NCI-H1105 treated with DMSO at 0.1 percent for 48 hours (cell line): Measurements from ENCODE around the gene GAMT.

Source experiments
- DNase-seq: peaks from one replicate; lab custom pipeline; 2025; lab: John Stamatoyannopoulos, UW

GAMT gene

GRCh38 chr19:1384085-1384462 lies 17.3 kb downstream of the GAMT start:
- no peak for DNase-seq

DNA sequence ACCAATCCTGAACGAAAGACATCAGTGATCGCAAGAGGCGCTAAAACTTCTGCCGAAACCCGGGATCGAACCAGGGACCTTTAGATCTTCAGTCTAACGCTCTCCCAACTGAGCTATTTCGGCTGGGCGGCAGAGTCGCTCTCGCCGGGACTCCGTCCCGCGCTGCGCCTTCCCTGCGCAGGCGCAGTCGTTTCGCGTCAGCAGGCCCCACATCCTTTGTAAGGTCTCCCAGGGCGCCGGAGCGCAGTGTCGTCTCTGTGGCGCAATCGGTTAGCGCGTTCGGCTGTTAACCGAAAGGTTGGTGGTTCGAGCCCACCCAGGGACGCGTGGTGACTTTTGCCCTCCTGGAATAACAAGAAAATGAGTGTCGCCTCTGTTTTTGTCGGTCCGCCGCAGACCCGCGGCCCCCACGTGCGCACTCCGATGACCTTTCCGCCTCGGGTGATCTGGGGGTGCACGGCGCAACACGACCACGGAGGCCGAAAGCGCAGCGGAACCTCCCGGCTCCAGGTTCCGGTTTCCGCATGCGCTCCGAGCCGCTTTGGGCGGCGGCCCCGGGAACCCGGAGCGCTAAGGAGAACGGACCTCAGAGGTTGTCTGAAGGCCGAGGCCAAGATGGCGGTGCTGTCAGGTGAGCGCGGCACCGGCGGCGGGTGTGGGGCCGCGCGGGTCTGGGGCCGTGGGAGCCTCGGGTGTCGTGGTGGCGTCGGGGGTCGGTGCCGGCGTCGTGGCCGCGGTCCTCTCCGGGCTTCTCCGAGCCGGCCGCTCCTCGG lies 17.8 kb downstream of the GAMT start, which contains the start of gene NDUFS7:
NDUFS7 (plus strand) TSS at position 596 of the 773 bp plus-strand sequence; CDS start at position 616, 20 bp downstream.
- DNase-seq, result peak; percentile 81

- no peak for DNase-seq
These were observed 18.4 kb downstream of the GAMT start for GRCh38 chr19:1383017-1383311.

DNA sequence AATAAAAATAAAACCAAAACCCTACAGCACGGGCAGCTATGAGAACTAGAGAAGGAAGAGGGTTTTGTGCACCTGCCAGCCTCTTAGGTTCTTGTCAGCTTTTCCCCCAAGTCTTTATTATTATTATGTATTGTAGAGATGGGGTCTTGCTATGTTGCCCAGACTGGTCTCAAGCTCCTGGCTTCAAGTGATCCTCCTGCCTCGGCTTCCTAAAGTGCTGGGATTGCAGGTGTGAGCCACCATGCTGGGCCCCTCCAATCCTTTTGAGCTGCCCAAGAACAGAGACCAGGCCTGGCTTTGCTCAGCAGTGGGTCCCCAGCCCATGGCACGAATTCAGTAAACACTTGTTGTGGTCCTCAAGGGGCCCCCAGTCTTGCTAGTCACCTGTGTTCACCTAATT lies 19.1 kb downstream of the GAMT start:
- no peak for DNase-seq

DNA sequence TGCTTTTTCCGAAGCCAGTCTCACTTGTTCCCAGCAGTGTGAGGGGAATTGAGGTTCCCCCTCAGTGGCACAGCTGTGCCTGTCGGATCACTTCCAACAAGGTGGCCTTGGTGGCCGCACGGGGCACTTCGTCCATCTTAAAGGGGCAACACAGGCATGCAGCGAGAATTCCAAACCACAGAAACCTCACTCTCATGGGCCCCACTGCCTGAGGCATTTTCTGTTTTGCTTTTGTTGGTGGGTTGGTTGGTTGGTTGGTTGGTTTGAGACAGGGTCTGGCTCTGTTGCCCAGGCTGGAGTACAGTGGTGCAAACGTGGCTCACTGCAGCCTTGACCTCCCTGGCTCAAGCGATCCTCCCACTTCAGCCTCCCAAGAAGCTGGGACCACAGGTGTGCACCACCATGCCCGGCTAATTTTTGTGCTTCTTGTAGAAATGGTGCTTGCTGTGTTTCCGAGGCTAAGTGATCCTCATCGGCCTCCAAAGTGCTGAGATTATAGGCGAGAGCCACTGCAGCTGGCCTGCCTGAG lies 21.3 kb downstream of the GAMT start:
- no peak for DNase-seq

DNA sequence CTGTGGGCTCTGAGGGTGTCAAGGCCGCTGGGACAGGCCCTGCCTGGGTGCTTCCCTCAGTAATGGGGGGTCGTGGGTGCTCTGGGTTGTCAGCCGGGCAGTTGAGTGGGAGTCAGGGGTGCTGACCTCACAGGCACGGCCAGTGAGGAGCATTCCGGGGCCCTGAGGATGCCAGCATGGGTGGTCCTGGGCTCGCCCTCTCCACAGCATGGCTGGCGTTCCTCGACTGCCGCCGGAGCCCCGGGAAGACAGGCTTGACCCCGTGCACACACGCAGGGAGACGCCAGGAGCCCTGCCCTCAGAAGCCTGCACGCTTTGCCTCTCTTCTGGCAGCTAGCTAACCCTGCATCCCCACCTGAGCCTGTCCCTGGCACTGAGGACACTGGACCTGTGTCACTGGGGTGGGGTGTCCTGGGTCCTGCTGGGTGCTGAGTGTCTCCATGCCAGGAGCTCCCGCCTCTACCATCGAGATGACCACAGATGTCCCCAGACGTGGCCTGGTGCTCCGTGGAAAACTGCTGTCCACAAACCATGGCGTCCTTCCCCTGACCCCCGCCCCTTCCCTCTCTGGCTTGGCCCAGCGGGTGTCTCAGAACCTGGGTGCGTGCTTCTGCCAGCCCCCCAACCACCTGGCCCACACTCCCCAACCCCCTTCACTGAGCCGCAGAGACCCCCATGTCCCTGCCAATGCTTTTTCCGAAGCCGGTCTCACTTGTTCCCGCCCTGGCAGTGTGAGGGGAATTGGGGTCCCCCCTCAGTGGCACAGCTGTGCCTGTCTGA lies 22.0 kb downstream of the GAMT start:
- no peak for DNase-seq

- no peak for DNase-seq
These were observed 23.2 kb downstream of the GAMT start for GRCh38 chr19:1377965-1378785.

GRCh38 chr19:1377176-1377964 lies 24.0 kb downstream of the GAMT start:
- DNase-seq, result no peak

DNA sequence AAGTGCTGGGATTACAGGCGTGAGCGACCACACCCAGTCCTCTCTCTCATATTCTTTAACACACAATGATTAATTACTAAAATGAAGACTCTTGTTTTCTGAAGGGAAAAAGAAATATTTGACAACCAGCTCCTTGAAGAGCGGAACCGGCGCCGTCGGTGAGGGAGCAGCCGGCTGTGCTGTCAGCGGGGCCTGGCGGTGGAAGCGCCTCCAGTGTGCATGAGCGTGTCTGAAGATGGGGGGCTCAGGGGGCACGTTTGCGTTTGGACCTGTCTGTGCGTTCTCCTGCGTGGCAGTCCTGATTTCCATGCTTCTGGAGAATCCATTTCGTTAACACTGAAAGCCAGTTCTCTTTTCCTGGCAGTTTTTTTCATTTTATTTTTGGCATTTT lies 24.9 kb downstream of the GAMT start:
- no peak for DNase-seq

GRCh38 chr19:1374250-1374577 lies 27.1 kb downstream of the GAMT start:
- no peak for DNase-seq

DNA sequence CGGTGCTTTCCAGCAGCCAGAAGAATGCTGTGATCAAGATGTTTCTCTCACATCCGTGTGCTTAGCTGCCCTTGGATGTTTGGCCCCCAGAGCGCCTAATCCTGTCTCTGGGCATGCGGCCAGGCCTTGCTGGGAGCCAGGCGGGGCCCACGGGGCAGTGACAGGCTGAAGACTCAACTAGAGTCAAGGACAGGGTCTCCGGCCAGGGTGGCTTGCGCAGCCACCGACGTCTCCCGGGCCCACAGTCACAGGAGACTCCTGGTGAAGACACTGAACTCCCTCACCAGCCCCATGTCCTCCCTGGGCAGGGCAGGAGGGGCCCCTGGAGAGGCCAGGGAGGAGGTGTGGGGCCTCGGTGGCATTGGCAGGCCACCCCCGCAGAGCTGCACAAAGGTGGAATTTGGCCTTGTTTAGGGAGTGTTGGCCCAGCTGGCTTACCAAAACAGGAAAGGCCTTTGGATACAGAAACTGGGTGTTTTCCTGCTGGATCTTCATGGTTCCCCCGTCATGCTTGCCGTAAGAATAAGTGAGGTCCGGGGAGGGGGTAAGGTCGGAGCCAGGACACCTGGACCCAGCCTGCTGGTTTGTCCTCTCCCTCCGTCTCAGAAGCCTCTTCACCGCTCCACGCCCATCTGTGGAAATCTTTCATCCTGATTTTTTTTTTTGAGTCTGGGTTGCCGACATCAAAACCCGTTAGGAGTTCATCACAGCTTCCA lies 27.6 kb downstream of the GAMT start:
- DNase-seq, result no peak

GRCh38 chr19:1373042-1373533 lies 28.3 kb downstream of the GAMT start:
- DNase-seq, result no peak

GRCh38 chr19:1370579-1371361 lies 30.6 kb downstream of the GAMT start:
- no peak for DNase-seq

DNA sequence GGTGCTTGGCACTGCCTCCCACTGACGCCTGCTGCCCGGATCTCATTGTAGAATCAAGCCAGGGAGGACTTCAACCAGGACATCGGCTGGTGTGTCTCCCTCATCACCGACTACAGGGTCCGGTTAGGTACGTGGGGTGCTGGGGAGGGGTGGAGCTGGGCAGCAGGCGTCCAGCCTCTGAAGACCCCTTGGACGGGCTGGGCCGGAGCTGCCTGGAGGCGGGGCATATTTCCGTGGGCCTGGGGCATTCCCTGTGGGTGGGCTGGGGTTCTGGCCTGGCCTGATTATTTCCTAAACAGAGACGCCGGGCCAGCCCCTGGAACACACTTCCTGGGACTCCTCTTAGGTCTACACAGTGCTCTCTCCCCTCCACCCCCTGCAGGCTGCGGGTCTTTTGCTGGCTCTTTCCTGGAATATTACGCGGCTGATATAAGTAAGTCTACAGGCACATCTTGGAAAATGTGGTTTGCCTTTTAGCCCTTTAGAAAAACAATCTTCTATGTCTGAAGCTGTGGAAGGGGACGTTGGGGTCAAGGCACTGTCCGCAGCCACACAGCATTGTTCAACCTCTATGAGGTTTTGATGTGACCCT lies 32.0 kb downstream of the GAMT start:
- DNase-seq, result no peak

DNA sequence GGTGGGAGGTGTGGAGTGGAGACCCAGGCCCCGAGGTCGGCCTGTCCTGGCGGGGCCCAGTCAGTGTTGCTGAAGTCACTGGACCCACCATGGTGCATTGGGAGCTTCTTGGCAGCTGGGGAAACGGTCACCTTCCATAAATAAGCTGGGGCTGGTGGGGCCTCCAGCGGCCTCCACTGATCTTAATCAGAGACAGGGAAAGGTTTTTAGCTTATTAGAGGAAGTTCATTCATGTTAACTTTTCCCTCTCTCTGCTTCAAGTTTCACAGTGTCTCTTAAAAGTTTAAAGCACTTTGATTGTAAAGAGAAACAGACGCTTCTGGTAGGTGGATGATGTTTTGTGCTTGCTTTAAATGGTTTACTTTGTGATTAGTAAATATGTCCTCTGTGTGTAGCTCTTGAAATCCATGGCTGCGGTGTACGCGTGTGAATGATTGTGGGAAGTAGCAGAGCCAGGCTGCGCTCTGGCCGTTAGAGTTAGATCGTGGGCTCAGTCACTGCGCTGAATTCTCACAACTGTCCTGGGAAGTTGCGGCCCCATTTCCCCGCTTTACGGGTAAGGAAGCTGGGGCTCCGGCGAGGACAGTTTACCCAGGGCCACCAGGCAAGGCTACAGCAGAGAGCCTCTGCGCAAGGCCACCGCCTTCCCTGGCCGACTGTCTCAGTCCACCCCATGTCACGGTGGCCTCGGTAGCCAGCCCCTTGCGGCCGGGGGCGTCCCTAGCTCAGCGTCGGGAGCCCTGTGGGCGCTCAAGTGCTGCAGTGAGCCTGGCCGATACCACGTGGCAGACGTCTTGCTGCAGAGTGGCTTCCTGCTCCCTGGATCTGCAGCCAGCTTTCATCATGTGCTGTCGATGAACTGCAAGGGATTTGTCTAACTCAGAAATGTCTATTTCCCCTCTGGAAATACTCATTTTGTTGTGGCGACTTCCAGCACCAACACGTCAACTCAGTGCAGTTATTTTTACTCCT lies 34.2 kb downstream of the GAMT start:
- DNase-seq, result no peak

DNA sequence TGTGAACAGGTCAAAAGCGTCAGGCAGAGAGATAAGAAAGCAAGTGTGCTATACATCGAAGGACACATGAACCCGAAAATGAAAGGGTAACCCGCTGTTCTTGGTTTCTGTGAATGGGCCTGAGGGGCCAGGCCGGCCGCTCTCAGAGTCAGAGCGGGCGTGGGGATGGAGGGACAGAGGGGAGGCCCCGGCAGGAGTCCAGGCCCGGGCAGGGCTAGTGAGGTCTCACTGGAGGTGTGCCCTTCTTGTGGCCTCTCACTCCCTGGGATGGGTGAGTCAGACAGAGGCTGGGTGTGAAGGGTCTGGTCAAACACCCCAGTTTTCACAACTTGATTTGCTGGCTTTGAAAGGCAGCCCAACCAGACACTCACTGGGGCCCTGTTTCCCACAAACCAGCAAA lies 35.0 kb downstream of the GAMT start:
- DNase-seq, result no peak

DNA sequence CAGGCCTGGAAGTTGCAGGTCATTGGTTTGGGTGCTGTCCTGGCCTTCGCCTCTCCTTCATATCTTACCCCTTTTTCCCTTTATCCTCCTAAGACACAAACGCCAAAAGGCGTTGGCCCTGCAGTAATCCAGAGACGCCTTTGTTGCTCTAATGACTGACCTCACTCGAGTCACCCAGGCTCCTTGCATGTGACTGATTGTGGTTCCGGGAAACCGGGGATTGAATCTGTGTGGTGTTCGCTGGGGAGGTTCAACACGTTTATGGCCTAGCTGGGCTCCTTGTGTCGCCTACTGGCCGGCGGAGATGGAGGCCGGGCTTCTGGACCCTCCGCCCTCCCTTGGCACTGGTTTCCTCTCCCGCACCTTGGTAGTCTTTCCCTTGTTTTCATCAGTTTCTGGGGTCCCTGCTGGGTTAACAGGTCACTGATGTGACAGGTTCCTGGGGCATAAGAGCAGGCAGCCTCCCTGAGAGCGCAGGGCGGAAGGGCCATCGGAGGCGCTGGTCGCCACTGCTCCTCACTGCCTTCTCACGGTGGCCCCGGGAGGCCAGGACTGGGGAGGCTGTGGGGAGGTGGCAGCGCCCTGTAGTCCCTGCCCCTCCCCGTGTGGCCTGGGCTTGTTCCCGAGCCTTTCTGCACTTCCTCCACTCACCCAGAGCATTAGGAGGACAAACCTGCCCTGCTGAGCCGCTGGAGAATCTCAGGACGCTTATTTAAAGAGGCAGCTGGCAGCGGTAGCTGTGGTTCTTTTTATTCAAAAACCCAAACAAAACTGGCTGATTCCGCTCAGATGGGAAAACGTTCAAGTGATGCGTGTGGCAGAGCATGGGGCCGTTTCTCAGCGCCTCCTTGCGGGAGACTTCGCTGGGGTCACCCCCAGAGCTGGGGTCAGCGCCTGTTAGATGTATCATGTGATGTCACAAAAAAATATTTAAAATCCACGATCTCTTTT lies 35.7 kb downstream of the GAMT start:
- DNase-seq, result no peak
